Stomach smooth muscle (tissue), 2 donors: ENCODE data around the gene GTF2H2.
"Not testable (repeated sequence)": the region's sequence is repeated elsewhere in the genome, so short reads cannot be mapped to it uniquely, and the experiment has no call there.

Experiments used
- H3K27ac ChIP-seq: one replicate; pipeline ENCODE4 v1.7.0; 2013; ENCODE audit warnings: mild to moderate bottlenecking, low read length, inconsistent platforms
- H3K27me3 ChIP-seq, 2 donors: one replicate each; pipeline ENCODE4 v1.7.0; 2013; ENCODE audit warnings: low read length in 2 of 2; ENCODE audit not compliant: insufficient read depth in 2 of 2, control insufficient read depth in 1 of 2
- H3K36me3 ChIP-seq, 2 donors: one replicate each; pipeline ENCODE4 v1.7.0; 2013; ENCODE audit warnings: low read length in 2 of 2; ENCODE audit not compliant: control insufficient read depth in 2 of 2, insufficient read depth in 2 of 2
- H3K4me1 ChIP-seq: one replicate; pipeline ENCODE4 v1.7.0; 2013; ENCODE audit warnings: low read length; ENCODE audit not compliant: control insufficient read depth, insufficient read depth
- H3K4me3 ChIP-seq, 2 donors: one replicate each; pipeline ENCODE4 v1.7.0; 2013; ENCODE audit warnings: low read length in 2 of 2
- H3K9ac ChIP-seq, 2 donors: one replicate each; pipeline ENCODE4 v1.7.0; 2013; ENCODE audit warnings: low read length in 2 of 2, mild to moderate bottlenecking in 1 of 2
- H3K9me3 ChIP-seq, 2 donors: one replicate each; pipeline ENCODE4 v1.7.0; 2013; ENCODE audit warnings: low read length in 2 of 2; ENCODE audit not compliant: control insufficient read depth in 2 of 2
- donor health status: healthy.
- donor health status: Pancreatic carcinoma.

Gene GTF2H2

DNA sequence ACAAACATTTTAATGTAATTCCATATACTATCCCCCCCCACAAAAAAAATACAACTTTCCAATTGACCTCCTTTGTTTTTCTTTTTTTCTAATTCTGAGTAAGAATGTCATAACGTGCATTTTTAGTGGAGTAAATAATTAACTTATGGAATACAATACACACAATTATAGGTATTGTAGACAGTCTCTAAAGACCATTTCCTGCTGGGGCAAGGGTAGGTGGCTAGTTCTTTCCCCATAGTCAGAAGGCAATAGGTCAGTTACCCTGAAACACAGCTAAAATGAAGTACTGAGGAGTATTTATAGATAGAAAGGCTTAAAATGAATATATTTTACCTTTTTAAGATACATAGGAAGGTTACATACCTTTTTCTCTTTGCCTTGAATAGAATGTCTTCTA is 6.2 kb downstream of the GTF2H2 start:
- not testable (repeated sequence) for H3K9me3 ChIP-seq, H3K27ac ChIP-seq, H3K27me3 ChIP-seq, H3K36me3 ChIP-seq, H3K4me3 ChIP-seq, H3K4me1 ChIP-seq, H3K9ac ChIP-seq

DNA sequence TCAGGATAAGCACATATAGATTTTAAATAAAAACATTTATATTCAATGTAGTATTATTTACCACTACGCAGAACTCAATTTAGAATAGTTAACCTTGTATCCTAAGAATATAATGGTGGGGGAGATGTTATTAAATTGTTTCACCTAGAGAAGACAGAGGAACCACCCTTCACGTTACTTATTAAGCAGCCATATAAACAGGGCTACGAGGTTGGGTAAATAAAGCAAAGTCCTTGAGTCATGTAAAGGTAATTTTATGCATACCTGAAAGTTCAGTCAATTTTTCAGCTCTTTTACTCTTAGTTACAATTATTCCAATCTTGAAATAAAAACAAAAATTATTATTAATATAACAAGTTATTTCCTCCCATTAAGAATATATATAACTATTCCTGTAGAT is 8.1 kb downstream of the GTF2H2 start:
- H3K4me1 ChIP-seq, H3K9me3 ChIP-seq, H3K27me3 ChIP-seq, H3K4me3 ChIP-seq, H3K36me3 ChIP-seq, H3K9ac ChIP-seq, H3K27ac ChIP-seq: not testable (repeated sequence)

DNA sequence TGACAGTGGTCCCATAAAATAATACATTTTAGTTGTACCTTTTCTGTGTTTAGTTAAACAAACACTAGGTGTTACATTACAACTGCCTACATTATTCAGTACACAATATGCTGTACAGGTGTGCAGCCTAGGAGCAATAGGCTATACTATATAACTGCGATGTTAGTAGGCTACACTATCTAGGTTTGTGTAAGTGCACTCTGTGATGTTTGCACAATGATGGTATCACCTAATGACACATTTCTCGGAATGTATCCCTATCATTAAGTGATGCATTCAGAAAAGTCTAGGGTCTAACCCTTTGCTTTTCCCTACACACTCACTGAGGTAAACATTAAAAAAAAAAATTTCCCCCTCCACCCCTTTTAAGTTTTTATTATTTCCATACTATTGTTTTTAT is 22.7 kb downstream of the GTF2H2 start:
- not testable (repeated sequence) for H3K27me3 ChIP-seq, H3K4me3 ChIP-seq, H3K4me1 ChIP-seq, H3K36me3 ChIP-seq, H3K9ac ChIP-seq, H3K9me3 ChIP-seq, H3K27ac ChIP-seq

DNA sequence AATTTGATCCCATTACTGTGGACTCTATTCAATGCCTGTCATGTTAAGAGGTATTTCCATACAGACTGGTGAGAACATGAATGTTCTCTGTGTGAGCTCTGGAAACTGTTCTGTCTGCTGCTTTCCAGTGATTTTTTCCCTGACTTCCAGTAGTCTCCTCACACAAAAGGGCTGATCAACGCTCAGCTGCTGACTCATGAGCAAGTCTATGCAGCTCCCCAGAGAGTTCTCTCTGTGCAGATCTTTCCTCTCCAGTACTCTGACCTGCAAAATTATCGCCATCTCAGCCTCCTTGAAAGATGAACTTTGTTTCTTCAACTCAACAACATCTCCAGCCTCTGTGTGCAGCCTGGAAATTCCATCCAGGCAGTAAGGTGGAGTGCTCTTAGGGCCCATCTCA is 23.3 kb downstream of the GTF2H2 start:
- H3K4me1 ChIP-seq, H3K9me3 ChIP-seq, H3K4me3 ChIP-seq, H3K36me3 ChIP-seq, H3K27me3 ChIP-seq, H3K27ac ChIP-seq, H3K9ac ChIP-seq: not testable (repeated sequence)

- H3K27me3 ChIP-seq, H3K9ac ChIP-seq, H3K4me1 ChIP-seq, H3K27ac ChIP-seq, H3K9me3 ChIP-seq, H3K4me3 ChIP-seq, H3K36me3 ChIP-seq: not testable (repeated sequence)
Measured at GRCh38 chr5:71031046-71031776, 36.3 kb downstream of the GTF2H2 start.

DNA sequence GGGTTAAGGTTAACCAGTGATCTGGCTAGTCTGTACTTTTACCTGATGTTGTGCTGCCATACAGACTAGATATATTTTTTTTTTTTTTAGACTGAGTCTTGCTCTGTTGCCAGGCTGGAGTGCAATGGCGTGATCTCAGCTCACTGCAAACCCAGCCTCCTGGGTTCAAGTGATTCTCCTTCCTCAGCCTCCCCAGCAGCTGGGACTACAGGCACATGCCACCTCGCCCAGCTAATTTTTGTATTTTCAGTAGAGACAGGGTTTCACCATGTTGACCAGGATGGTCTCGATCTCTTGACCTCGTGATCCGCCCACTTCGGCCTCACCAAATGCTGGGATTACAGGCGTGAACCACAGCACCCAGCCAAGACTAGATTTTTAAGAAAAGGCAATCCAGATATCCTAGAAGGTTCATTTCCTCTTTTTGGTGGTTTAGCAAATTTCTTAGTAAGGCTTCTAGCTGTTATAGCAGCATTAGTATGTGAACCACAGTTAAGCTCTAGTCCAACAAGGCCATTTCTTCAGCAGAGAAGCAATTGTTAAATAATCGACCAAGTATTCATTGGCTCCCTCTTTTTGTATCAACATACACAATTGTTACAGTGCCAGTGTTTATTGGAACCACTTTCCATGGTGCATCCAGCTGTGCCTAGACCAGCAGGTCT is 42.1 kb downstream of the GTF2H2 start, which contains the start of gene NAIP:
NAIP (minus strand) TSS at position 51 of the 665 bp plus-strand sequence. CDS start 12,424 bp downstream, outside the sequence.
- not testable (repeated sequence) for H3K4me3 ChIP-seq, H3K4me1 ChIP-seq, H3K9ac ChIP-seq, H3K27ac ChIP-seq, H3K36me3 ChIP-seq, H3K27me3 ChIP-seq, H3K9me3 ChIP-seq

DNA sequence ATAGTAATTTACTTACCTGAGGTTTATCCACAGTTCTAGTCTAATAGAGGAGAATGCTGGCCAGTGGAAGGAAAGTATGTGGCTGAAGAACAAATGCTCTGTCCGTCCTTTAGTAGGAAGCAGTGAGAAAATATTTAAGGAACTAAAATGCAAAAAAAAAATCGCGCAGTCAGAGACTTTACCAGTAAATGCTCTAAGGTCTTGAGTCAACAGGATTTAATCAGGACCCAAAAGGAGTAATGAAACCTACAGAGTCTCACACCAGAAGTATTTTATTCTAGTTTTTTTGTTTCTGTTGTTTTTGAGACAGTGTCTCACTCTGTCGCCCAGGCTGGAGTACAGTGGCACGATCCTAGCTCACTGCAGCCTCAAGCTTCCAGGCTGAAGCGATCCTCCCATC is 46.8 kb downstream of the GTF2H2 start:
- not testable (repeated sequence) for H3K4me1 ChIP-seq, H3K4me3 ChIP-seq, H3K9ac ChIP-seq, H3K36me3 ChIP-seq, H3K27ac ChIP-seq, H3K9me3 ChIP-seq, H3K27me3 ChIP-seq

GRCh38 chr5:71018376-71019005 is 49.0 kb downstream of the GTF2H2 start:
- not testable (repeated sequence) for H3K27me3 ChIP-seq, H3K4me3 ChIP-seq, H3K9ac ChIP-seq, H3K36me3 ChIP-seq, H3K9me3 ChIP-seq, H3K27ac ChIP-seq, H3K4me1 ChIP-seq

GRCh38 chr5:71014176-71014575 is 53.3 kb downstream of the GTF2H2 start:
- Histone ChIP-seq H3K9ac (no peak overlapping the region), H3K36me3 (peaks cover 0 to 2% of the 10 kb centered on the region in 2 donors), H3K27ac (no peak overlapping the region), H3K4me3 (no peak overlapping the region), H3K4me1 (no peaks in the 10 kb centered on the region), H3K27me3 (no peaks in the 10 kb centered on the region), H3K9me3 (no peaks in the 10 kb centered on the region)

DNA sequence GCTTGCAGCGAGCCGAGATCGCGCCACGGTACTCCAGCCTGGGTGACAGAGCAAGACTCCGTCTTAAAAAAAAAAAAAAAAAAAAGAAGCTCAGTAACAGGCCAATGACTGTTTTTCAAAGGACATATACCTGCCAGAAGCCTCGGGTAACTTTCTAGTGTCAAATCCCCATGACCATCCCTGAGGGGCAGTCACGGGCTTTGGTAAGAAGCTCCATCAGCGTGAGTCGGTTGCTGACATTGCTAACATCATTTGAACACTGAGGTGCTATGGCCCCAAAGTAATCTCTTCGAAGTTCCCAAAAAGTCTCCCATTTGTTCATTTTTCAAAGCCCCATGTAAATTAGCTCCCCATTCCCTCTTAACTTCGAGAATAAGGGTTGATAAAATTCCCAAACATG is 53.9 kb downstream of the GTF2H2 start:
- Histone ChIP-seq H3K4me1 (no peaks in the 10 kb centered on the region), H3K9me3 (no peaks in the 10 kb centered on the region), H3K27ac (no peak overlapping the region), H3K36me3 (peaks cover 0 to 2% of the 10 kb centered on the region in 2 donors), H3K27me3 (no peaks in the 10 kb centered on the region), H3K4me3 (no peak overlapping the region), H3K9ac (no peak overlapping the region)

DNA sequence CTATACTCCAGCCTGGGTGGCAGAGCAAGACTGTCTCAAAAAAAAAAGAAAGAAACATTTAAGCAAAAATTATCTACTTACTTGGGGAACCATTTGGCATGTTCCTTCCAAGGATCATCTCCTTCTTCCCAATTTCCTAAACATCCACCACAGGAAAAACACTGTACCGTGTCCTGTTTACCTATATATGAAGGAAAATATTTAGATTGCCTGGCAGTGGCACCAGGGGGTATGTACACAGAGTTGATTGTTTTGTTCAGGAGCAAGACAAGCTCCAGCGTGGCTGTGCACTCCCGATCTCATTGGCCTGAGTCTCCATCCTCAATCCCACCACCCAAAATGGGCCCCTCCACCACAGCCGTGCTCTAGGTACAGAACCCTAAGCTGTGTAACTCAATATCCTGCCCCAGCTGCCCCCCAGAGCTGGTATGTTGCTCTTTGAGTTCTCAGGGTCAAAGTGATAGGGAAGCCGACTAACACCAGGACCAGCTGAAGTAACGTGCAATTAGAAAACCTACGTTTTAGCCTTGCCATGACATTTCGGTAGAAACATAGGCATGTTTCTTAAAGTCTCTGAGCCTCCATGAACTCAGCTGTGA is 56.2 kb downstream of the GTF2H2 start:
- no peaks in the 10 kb centered on the region for H3K27me3 ChIP-seq
- no peak overlapping the region for H3K9ac ChIP-seq
- H3K27ac ChIP-seq, result no peak overlapping the region
- H3K4me3 ChIP-seq, result no peak overlapping the region
- no peaks in the 10 kb centered on the region for H3K9me3 ChIP-seq
- peaks cover 0 to 2% of the 10 kb centered on the region in 2 donors for H3K36me3 ChIP-seq
- no peaks in the 10 kb centered on the region for H3K4me1 ChIP-seq
